NOMO-1 treated with dmso at 0.1 percent for 144 hours (cell line): Measurements from ENCODE around the gene PIPOX.
A peak's percentile ranks its signal among the peaks of the same experiment; 100 is the strongest.

Experiments
- DNase-seq: peaks from one replicate; lab custom pipeline; 2025; ENCODE audit not compliant: unreplicated experiment; lab: John Stamatoyannopoulos, UW

Gene PIPOX

DNA sequence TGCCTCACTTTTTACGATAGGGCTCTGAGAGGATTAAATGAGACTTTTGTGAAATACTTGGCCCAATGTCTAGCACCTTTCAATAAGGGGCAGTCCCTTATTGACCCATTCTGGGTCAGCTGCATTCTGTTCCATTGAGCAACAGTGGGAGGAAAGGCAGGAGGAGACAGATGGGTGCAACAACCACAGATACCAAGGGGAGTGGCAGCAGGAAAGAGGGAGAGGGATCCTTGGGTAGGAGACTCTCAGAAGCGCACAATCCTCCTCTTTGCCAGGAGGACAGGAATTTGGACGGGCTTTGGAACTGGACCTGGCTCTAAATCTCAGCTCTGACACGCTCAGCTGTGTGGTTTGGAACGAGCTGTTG lies 3.5 kb downstream of the PIPOX start:
- no peak for DNase-seq

DNA sequence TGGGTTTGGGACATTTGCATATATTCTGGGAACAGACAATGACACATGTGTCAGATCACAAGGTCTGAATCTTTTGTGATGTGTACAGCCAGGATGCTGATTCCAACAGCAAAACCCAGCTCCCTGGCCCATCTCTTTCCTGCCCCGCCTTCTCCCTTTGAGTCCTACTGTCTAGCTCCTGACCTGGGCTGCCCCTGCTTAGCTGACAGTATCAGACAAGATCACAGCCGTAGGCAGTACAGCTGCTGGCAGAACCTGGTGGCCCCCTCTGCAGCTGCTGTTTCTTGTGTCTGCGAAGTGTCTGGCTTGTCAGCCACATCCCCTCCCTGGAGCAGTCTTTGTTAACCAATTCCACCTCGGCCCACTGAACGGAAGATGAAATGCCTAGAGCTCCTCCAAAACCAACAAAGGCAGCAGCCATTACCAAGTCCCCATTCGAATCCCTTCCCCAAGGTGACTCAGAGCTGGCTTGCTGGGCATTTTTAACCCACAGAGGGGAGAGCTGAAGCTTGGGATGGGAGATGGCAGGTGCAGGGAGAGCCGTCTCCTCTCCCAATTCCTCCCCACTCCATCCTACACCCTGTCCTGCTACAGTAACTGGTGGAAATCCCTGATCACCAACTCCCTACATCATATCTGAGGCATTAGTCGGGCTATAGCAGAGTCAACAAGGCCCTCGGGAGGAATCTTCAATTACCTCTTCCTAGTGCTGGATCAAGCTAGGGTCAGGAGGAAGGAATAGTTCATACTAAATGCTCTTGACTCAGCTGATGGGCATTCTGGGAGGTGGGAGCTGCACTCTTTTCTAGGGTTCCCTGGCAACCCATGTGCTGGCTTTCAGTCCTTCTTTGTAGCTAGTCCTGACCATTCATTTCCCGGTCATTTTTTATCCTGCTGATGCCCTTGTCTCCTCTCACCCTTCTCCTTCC lies 5.8 kb downstream of the PIPOX start:
- no peak for DNase-seq

DNA sequence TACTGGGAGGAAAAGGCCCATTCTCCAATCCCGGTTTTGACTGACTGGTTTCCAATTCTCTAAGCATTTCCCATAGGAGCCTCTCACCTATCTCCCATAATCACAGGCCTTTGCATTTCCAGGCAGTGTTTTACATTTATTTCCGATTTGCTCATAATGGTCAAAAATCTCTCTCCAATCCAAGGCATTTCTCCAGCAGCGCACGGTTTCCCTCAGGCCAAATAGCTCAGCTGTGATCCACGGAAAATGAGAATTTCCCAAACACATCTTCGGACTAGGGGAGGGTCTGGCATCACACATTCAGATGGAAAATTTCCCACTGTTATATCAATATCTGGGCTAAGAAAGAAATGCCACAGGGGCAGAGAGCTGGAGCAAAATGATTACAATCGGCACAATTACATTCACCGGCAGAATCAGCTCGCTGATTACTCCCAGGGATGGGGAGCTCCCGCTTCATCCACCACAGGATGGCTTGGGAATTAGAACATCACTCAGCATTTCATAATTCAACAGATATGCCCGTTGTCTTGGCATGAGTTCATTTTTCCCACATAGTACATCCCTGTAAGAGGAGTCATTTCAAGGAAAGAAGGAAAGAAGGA lies 6.7 kb downstream of the PIPOX start:
- DNase-seq: no peak

DNA sequence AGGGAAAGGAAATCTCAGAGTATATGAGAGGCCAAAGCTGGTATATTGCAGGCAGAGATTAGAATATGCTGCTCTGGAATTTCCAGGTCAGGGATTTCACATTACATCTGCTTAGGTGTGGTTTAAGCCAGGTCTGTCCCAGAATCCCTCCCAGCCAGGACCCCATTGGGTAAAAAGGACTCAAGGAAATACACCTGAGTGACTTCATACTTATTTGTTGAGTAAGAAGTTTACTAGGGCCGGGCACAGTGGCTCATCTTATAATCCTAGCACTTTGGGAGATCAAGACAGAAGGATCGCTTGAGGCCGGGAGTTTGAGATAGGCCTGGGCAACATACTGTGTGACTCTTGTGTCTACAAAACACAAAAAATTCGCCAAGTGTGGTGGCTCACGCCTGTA lies 7.2 kb downstream of the PIPOX start:
- no peak for DNase-seq

DNA sequence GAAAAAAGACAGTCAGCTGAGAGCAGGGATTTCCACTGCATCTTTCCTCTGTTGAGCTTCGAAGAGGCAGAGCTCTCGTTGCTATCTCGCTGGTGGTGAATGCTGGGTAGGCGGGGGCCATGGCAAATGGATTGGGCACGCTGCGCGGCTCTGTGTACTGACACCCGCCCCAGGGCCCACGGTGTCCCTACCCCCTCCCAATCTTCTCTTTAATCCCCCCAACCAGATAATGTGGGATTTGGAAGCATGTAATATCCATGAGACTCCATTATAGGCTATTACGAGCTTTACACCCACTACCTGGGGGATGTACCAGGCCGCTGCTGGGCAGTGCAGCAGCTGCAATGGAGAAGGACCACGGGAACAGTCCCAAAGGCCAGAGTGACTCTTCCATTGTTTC lies 8.3 kb downstream of the PIPOX start:
- DNase-seq: no peak

DNA sequence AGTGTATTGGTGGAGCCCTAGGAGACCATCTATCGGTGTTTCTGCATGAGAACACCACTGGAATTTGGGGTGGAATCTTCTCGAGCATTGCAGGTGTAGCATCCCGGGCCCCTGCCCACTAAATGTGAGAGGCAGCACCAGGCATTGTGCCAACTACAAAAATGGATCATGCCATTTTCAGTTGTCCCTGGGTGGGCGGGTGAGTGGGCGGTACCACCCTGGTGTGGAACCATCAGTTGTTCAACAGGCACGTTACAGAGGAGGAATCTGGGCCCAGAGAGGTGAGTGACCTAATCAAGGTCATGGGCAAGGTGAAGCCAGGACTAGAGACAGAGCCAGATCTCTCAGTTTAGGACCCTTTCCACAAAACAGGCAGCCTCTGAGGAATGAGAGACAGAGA lies 8.8 kb downstream of the PIPOX start:
- DNase-seq: no peak

DNA sequence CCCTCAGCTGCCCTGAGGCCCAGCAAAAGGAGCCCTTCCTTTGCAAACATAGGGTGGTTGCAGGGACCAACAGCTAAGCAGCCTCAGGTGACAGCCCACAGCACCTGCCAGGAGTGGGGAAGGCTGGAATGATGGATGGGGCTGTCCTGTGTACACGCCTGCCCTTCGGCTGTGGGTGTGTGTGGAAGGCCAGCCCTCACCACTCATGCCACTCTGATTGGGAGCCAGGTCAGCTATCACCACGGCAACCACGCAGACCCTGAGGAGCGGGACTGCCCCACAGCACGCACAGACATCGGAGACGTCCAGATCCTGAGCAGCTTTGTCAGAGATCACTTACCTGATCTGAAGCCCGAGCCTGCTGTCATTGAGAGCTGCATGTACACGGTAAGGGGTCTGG lies 11.9 kb downstream of the PIPOX start:
- DNase-seq: no peak

DNA sequence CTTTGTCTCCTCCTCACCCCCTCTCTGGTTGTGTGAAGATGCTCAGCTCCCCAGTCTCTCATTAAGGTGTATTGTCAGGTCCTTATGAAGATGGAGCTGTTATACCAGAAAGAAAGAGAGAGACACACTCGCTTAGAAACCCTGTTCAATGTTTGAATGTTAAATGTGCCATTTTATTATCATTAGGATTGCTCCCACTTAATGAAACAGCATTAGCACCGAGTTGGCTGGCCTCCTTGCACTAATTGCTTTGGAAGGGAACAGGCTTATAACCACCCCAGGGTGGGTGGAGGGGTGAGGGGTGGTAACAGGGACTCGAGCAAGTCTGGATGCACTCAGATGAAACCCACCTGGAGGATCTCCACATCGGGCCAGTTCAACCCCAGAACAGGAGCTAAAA lies 14.4 kb downstream of the PIPOX start:
- no peak for DNase-seq

DNA sequence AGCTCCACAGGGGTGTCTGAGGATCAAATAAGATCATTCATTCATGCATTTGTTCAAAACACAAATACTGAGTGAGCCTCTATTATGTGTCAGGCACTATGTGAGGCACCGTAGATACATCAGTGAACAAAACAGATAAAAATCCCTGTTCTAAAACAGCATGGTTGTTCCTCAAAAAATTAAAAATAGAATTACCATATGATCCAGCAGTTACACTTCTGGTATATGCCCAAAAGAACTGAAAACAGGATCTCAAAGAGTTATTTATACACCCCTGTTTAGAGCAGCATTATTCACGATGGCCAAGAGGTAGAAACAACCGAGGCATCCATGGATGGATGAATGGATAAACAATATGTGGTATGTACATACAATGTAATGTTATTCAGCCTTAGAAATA lies 15.4 kb downstream of the PIPOX start:
- no peak for DNase-seq

DNA sequence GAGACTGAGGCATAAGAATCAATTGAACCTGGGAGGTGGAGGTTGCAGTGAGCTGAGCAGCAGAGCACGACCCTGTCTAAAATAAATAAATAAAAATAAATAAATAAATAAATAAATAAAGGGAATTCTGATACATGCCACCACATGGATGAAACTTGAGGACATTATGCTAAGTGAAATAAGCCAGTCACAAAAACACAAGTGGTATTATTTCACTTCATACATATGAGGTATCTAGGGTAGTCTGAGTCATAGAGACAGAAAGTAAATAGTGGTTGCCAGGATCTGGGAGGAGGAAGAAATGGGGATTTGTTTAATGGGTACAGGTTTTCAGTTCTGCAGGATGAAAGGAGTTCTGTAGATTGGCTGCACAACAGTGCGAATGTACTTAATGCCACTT lies 16.3 kb downstream of the PIPOX start:
- DNase-seq: no peak

DNA sequence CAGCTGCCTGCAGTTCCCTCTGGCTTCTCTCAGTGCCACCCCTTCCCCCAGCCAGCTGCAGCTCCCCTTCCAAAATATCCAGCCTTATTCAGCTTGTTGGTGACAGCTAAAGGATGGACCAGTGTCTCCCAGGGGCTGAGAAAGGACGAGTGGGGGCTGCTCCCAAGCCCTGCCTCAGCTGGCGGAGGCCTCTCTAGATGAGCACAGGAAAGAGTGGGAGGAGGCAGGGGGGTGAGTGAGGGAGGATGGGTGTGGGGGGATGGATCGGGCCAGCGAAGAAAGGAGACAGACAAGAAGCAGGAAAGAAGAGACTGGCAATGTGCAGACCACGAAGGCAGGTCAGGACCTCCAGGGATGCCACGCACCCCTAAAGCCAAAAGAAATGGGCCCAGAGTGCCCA lies 17.5 kb downstream of the PIPOX start:
- no peak for DNase-seq

DNA sequence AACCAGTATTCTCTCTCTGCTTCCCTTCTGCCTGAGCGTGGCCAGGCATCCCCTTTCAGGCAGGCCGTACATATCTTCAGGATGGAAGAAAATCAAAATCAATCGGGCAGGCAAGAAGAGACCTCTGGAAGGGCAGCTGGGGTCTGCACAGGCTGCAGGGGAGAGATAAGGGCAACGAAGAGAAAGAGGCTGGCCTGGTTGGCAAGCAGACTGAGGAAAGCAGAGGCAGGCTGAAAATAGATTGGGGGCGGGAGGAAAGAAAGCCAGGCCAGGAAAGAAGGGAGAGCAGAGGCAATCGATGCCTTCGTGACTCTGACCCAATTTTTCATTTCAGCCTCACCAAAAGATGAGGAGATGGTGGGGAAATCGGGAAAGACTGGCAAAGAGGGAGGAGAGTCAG lies 18.1 kb downstream of the PIPOX start:
- no peak for DNase-seq

DNA sequence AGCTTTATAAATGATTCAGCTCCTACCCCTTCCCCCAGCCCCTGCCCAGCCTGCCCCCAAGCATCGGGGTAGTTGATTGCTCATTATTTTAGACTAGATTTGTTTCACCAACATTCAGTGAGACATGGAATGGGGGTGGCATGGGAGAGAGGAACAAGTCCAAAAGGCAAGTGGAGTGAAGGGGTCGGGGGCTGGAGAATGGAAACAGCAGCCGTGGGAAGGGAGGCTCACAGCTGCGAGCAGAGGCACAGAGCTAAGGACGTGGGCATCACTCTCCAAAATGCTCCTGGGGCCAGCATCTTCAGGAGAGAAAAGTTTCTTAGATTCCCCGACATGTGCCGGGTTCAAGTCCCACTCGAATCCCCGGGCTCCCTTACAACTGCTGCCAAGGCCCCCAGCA lies 19.3 kb downstream of the PIPOX start:
- DNase-seq: no peak

DNA sequence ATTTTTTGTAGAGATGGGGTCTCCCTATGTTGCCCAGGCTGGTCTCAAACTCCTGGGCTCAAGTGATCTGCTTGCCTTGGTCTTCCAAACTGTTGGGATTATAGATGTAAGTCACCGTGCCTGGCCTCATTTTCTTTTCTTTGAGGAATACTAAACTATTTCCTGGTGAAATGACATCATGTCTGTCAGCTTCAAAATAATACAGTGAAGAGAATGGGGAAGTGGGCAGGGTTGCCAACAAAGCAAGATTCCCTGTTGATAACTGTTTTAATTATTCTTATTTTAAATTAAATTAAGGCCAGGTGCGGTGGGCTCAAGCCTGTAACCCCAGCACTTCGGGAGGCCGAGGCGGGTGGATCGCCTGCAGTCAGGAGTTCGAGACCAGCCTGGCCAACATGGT lies 21.1 kb downstream of the PIPOX start:
- DNase-seq: no peak

DNA sequence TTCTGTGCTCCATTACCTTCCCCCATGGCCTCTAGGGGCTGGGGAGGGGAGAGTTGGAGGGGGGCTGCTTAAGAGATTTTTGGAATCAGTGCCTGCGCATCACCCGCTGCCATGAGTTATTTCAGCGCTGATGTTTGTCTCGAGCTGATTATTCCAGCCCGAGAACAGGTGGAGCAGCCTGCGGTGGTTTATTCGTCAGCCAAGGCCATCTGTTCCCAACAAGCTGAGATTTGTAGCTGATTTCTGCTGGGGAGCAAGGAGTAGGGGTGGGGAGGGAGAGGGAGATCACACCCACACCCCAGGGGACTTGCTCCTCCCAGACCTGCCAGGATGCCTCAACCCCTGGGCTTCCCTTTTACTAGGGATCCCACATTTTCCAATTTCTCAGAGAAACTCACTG lies 23.1 kb downstream of the PIPOX start:
- DNase-seq: no peak

DNA sequence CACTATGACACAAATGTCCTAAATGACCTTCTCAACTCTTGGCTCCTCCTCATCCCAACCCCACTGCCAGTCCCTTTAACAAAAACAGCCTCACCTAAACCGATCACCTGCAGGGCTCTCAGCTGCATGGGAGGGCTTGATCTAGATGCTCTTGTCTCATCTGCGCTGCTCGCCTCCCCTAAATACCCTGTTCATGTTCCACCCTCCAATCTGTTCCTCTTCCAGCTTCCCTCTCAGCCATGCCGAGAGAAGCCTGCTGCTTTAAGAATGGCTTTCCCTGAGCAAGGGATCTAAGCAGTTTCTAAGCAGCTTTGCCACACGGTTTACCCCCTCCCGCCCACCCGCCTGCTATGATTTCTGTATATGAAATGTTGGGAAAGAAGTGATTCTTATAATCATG lies 23.7 kb downstream of the PIPOX start:
- DNase-seq: no peak

DNA sequence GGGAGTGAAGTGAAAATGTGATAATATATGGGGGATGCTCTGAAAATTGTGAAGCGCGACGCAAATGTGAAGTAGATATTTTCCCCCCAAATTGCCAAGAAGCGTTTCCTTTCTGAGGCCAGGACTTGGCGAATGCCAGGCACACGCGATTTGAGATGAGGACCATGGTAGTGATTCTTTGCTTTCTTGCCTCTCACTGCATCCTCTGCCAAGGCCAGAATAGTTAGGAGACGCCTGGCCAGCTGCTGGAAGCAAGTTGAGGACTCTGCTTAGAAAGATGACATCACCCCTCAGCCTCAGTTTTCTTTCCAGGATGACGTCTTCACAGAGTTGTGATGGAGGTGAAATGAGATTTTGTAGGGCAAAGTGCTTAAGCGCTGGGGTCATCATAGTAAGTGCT lies 25.9 kb downstream of the PIPOX start:
- DNase-seq: no peak

DNA sequence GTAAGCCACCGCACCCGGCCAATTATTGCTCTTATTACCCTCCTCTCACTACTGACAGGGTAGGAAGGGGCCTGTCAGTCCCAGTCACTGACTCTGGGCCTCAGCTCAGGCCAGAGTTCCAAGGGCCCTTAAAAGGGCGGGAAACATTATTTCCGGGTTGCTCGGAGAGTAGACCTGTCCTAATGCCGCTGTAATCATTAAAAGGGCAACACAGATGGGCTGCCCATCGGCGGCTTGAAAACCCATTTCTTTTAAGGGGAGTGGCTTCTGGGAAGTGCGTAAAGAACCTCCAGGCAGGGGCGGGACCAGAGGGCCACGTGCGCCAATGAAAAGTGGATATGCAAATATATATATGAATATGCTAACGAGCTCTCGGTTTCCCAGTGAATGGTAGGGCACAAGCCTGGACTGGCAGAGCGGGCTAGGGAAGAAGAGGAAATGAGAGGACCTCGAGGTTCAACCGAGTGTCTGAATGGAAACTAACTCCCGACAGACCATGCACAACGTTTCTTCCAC lies 26.6 kb downstream of the PIPOX start:
- peak; percentile 47 for DNase-seq

DNA sequence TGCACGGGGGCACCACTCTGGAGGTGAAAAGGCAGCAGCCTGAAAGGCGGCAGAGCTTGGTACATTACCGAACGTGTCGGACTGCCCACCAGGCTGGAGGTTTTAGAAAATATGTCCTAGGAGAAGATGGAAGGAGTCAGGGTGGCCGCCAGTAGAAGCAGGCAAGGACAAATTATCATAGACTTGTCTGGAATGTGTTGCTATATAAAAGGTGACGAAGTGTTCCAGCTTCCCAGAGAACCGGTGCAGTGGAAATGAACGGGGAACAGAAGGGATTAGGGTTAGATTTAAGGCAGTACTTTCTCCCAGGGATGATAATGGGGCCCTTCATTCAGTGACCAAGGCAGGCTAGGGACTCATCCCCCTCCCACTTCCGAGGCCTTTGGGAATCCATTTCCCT lies 27.4 kb downstream of the PIPOX start:
- no peak for DNase-seq

DNA sequence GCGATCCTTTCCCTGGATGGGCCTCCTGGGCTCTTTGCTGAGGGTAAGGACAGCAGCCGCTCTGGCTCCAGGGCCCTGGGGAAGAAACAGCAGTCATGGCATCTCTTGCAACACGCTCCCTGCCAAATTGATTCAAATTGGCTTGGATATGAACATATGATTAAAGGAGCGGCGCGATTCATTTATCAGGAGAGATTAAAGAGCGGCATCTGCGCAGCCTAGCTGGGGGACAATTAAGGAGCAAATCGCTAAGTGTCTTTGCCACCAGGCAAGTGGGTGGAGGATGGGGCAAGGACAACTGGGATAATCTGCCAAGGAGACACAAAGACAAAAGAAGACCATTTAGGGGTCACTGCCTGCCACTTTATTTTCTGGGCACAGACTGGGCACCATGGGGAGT lies 27.8 kb downstream of the PIPOX start:
- DNase-seq: no peak

DNA sequence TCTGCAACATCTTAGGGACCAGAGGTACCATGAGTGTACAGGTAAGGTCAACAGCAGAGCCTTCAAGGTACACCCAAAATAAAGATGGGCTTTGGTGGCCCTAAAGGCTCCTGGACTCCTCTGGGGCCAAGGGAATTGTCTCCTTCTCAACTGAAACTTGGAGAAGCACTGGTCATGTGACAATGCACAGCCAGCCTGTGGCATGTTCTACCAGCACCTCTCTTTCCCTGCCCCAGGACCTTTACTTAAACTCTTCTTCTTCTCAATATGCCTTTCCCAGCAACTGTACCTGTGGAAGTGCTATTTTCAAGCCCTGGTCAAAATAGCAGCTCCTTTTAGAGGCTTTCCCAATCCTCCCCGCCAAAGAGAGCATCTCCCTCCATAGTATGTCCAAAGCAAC lies 28.4 kb downstream of the PIPOX start:
- no peak for DNase-seq

DNA sequence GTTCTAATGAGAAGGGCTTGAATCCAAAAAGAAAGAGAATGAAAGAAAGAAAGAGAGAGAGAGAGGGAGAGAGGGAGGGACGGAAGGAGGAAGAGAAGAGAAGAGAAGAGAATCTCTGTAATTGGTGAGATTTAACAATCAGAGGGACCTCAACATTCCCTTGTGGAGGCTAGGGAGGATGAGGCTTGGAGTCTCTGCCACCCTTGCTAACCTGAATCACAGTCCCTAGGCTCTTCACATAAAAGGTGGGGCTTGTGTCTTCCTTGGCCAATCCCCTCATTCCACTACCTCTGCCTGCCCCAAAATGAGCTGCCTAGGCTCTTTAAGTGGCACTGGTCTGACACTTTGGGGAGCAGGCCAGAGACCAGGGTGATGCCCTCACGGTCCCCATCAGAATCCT lies 30.1 kb downstream of the PIPOX start:
- DNase-seq: no peak

DNA sequence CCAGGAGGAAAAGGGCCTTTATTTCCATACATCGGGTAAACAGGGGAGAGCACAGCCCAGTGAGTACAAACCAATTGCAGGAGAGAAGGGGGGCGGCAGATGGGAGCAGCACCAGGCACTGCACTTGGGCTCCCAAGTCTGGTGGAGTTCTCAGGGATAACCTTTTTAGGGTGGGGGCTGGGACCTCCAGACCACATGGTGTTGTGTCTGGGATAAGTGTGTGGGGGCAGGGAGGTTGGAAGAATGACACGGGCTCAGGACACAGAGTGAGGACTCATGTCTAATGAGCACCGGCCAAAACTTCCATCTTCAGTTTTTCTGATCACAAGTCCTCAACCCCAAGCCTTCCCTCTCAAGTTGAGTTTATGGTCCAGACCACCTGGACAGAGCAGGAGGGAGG lies 30.6 kb downstream of the PIPOX start:
- DNase-seq: no peak
